SKM-1 treated with dmso at 0.1 percent for 144 hours (cell line): ENCODE data around the gene DYNC2H1.
"Not testable (repeated sequence)": the region's sequence is repeated elsewhere in the genome, so short reads cannot be mapped to it uniquely, and the experiment has no call there.

Experiments used
- DNase-seq: peaks from one replicate; lab custom pipeline; 2025; ENCODE audit not compliant: unreplicated experiment; lab: John Stamatoyannopoulos, UW

DYNC2H1 gene

GRCh38 chr11:103141986-103142385 is 32.8 kb downstream of the DYNC2H1 start:
- not testable (repeated sequence) for DNase-seq

DNA sequence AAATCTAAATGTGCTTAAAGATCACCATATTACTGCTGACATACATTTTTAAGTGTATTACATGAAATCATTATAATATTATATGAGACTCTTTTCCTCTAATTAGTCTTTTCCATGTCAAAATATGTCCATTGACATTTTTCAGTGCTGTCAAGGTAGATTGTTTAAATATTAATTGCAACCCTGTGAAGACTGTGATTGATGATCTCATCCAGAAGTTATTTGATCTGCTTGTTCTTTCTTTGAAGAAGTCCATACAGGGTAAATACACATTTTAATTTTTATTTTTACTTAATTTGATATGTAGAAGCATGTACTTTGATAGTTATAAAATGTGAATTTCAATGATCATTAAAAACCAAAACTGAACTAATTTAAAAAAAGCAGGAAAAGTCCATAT is 38.4 kb downstream of the DYNC2H1 start:
- no peak for DNase-seq

- no peak for DNase-seq
Measured at GRCh38 chr11:103157542-103157941, 48.3 kb downstream of the DYNC2H1 start.

DNA sequence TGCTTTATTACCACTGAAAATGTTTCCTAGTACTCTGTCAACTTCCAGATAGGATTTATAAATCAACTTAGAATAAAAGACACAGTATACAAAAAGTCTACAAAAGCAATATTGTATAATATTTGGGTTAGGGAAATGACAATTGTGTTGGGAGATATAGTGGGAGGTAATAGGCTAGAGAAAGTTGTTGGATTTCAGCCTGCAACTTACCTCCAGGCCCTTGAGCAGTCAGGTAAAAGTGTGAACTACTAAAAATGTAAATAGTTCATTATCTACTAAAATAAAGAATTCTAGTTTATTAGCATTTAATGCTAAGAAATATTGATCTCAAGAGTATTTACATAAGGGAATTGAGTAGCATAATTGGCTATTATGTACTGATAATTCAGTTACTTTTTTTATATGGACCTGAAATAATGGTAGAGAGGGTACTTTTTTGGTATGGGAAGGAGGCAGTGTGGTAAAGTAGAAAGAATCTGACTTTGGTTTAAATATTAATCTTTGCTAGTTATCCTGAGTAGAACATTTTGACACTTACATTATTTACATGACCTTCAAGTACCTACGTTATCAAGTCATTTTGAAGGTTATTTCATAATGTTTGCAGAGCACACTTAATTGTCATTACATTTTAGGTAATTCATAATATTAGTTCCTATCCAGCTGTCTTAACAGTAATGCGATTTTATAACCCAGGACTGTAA is 55.0 kb downstream of the DYNC2H1 start:
- no peak for DNase-seq

DNA sequence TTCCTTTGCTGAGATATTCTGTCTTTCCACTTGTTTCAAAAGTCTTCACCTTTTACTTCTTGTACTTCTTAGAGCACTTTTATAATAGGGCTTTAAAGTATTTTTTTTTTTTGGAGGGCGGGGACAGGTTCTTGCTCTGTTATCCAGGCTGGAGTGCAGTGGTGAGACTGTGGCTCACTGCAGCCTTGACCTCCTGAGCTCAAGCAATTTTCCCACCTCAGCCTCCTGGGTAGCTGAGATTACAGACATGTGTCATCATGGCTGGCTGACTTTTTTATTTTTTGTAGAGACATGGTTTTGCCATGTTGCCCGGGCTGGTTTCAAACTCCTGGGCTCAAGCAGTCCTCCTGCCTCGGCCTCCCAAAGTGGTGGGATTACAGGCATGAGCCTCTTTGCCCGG is 57.9 kb downstream of the DYNC2H1 start:
- DNase-seq = no peak

- no peak for DNase-seq
Measured at GRCh38 chr11:103170865-103171264, 61.6 kb downstream of the DYNC2H1 start.

DNA sequence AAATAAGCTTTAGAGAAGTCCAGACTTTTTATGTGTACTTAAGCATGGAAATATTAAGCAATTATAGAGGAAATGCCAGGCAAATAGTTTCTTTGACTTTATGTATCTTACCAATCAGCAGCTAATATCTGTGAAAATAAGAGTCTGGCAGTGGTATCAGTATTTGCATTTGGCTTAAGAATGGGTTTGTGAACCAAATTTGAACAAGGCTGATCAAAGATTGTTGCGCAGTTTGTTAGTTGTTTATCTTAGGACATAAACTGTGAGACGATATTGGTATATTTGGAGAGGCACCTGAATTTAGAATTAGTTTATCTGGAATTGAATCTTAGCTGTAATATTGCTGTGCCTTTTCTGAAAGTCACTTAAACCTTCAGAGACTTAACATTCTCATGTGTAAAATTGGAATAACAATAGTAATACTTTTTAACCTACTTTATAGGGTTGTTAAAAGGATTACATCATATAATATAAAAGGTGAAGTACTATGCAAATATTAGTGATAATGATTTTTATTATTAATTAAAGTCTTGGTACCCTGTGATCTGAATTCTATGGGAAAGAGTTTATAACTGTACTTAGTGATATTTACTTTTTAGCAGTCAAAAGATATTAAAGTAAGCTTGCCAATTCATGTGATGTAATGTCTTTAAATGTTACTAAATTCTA is 66.4 kb downstream of the DYNC2H1 start:
- no peak for DNase-seq

GRCh38 chr11:103183981-103184611 is 74.9 kb downstream of the DYNC2H1 start:
- DNase-seq = no peak

GRCh38 chr11:103202048-103202651 is 92.9 kb downstream of the DYNC2H1 start:
- DNase-seq = peak; percentile 13

DNA sequence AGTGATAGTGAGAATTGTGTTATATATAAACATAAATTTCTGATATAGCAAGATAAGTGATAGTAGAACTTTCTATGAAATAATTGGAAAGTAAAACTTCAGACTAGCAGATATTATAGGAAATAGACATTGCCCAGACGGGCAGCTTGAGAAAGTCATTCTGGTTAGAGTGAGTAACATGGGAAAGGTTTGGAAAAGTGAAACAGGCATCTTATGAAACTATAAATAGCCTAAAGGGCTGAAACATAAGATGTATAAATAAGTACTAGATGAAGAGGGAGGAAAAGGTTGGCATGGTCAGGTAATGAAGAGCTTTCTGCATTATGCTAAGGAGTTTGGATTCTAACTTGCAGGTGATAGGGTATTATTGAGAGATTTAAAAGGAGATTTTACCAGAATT is 101.3 kb downstream of the DYNC2H1 start:
- no peak for DNase-seq

GRCh38 chr11:103215812-103216211 is 106.6 kb downstream of the DYNC2H1 start:
- no peak for DNase-seq

GRCh38 chr11:103220133-103220532 is 110.9 kb downstream of the DYNC2H1 start:
- DNase-seq = no peak

GRCh38 chr11:103222806-103223205 is 113.6 kb downstream of the DYNC2H1 start:
- DNase-seq = no peak

DNA sequence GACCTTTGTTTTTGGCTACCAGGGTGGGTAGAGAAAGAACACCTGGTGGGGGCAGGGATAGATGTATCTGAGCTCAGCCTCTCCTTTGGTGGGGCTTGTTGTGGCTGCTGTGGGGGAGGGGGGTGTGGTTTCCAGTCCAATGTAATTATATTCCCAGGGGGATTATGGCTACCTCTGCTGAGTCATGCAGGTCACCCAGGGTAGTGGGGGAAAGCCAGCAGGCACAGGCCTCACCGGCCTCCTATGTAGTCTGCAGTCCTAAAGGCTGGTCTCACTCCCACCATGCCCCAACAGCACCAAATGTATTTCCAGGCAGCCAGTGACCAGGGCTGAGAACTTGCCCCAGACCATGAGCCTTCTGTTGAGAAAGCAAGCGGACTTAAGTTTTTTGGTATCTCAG is 119.6 kb downstream of the DYNC2H1 start:
- DNase-seq = no peak

- DNase-seq = no peak
Measured at GRCh38 chr11:103234974-103235373, 125.7 kb downstream of the DYNC2H1 start.

GRCh38 chr11:103241574-103241973 is 132.3 kb downstream of the DYNC2H1 start:
- no peak for DNase-seq

- DNase-seq = no peak
Measured at GRCh38 chr11:103254123-103254522, 144.9 kb downstream of the DYNC2H1 start.

- DNase-seq = no peak
Measured at GRCh38 chr11:103257360-103257759, 148.1 kb downstream of the DYNC2H1 start.

DNA sequence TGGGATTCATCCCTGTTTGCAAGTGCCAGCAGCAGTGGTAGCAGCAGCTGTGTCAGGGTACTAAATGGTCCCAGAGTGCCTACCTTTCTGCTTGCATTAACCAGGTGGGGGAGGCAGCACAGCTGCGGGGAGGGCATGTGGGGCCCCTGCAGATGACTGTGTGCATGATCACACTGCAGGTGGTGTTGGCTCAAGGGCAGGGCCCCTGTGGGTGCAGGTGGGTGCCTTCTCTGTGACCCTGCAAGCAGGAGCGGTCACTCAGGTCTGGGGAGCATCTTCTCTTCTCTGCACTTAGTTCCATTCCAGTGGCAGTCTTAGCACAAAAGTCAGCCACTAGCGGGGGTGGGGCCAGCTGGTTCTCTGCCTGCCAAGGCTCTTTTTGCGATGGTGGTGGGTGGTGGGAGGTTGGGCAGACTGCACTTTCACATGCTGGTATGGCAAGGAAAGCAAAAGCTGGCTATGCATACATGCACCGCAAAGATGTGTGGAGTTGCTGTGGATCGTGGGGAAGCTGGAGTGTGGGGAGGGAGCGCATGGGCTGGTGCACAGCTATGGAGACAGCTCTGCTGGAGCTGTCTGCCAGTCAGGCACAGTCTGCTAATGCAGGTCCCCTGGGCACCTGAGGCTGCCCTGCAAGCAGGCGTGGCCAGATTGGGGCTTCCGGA is 157.1 kb downstream of the DYNC2H1 start:
- no peak for DNase-seq

GRCh38 chr11:103272876-103273275 is 163.7 kb downstream of the DYNC2H1 start:
- DNase-seq = no peak

GRCh38 chr11:103274025-103274424 is 164.8 kb downstream of the DYNC2H1 start:
- DNase-seq = no peak
